Neural cell (in vitro differentiated cells): ENCODE measurements around the gene ABL2. TPM values are rescaled to one million over a fixed set of nuclear protein-coding genes. Genes with fewer than 3 reads are reported as not detected.
"Not testable (repeated sequence)": the region's sequence is repeated elsewhere in the genome, so short reads cannot be mapped to it uniquely, and the experiment has no call there.

Source experiments
- H2AFZ ChIP-seq: fragments of 200-600, 300-800 bp; sonication (generic), shearing (Covaris generic); 2 replicates; pipeline ENCODE4 v1.6.0; 2014; ENCODE audit warnings: low read depth, mild to moderate bottlenecking, antibody characterized with exemption, low read length, moderate library complexity
- H3F3A ChIP-seq: fragments of 200-600 bp; shearing (Covaris generic); 2 replicates; pipeline ENCODE4 v1.6.1; 2016; ENCODE audit warnings: mild to moderate bottlenecking, moderate library complexity, mixed read lengths, antibody characterized with exemption, low read length; ENCODE audit not compliant: insufficient read depth, poor library complexity, severe bottlenecking
- H3K27ac ChIP-seq: fragments of 200-600, 300-800 bp; sonication (generic), shearing (Covaris generic); 2 replicates; pipeline ENCODE4 v1.5.1; 2014; ENCODE audit warnings: mild to moderate bottlenecking, low read length, moderate library complexity
- H3K27me3 ChIP-seq: fragments of 300-800, 200-600 bp; sonication (generic), shearing (Covaris generic); 2 replicates; pipeline ENCODE4 v1.6.0; 2014; ENCODE audit warnings: mild to moderate bottlenecking, low read depth, low read length, moderate library complexity; ENCODE audit not compliant: insufficient read depth
- H3K36me3 ChIP-seq: fragments of 300-800, 200-600 bp; sonication (generic), shearing (Covaris generic); 2 replicates; pipeline ENCODE4 v1.5.1; 2014; ENCODE audit warnings: mild to moderate bottlenecking, antibody characterized with exemption, low read length, moderate library complexity; ENCODE audit not compliant: insufficient read depth
- H3K4me2 ChIP-seq: fragments of 300-800, 200-600 bp; sonication (generic), shearing (Covaris generic); 2 replicates; pipeline ENCODE4 v1.6.0; 2014; ENCODE audit warnings: mild to moderate bottlenecking, low read length
- H3K4me3 ChIP-seq: fragments of 300-800, 200-600 bp; sonication (generic), shearing (Covaris generic); 2 replicates; pipeline ENCODE4 v1.5.1; 2014; ENCODE audit warnings: mild to moderate bottlenecking, low read length, moderate library complexity
- H3K79me2 ChIP-seq: fragments of 200-600 bp; shearing (Covaris generic); replicated peaks from 2 replicates; pipeline ENCODE4 v1.6.0; 2014; ENCODE audit warnings: mild to moderate bottlenecking, low read length, moderate library complexity; ENCODE audit not compliant: insufficient read depth
- H3K9ac ChIP-seq: fragments of 300-800, 200-600 bp; sonication (generic), shearing (Covaris generic); 2 replicates; pipeline ENCODE4 v1.6.1; 2016; ENCODE audit warnings: mild to moderate bottlenecking, low read length, mixed read lengths
- H3K9me2 ChIP-seq: fragments of 200-600 bp; shearing (Covaris generic); 2 replicates; pipeline ENCODE4 v1.6.1; 2016; ENCODE audit warnings: mild to moderate bottlenecking, low read length, mixed read lengths; ENCODE audit not compliant: insufficient read depth
- H3K9me3 ChIP-seq: fragments of 200-600, 300-800 bp; sonication (generic), shearing (Covaris generic); 2 replicates; pipeline ENCODE4 v1.6.1; 2016; ENCODE audit warnings: mild to moderate bottlenecking, mixed run types, low read length, moderate library complexity, mixed read lengths
- H4K20me1 ChIP-seq: fragments of 200-600 bp; shearing (Covaris generic); 2 replicates; pipeline ENCODE4 v1.6.1; 2016; ENCODE audit warnings: mild to moderate bottlenecking, mixed run types; ENCODE audit not compliant: insufficient read depth
- CTCF ChIP-seq: fragments of 450-650 bp; IDR thresholded peaks from 2 replicates; pipeline ENCODE4 v1.5.1; 2014; ENCODE audit warnings: antibody characterized with exemption, mild to moderate bottlenecking, moderate library complexity; ENCODE audit not compliant: poor library complexity, severe bottlenecking
- EP300 ChIP-seq: fragments of 450-650 bp; conservative IDR thresholded peaks from 2 replicates; pipeline ENCODE4 v1.6.1; 2014; ENCODE audit warnings: antibody characterized with exemption, mild to moderate bottlenecking, moderate library complexity; ENCODE audit not compliant: poor library complexity, severe bottlenecking
- EZH2 ChIP-seq: fragments of 200-600, 300-800 bp; shearing (Covaris generic), sonication (generic); IDR thresholded peaks from 2 replicates; pipeline ENCODE4 v1.6.1; 2014; ENCODE audit warnings: antibody characterized with exemption, low read length, borderline replicate concordance, mild to moderate bottlenecking; ENCODE audit not compliant: insufficient read depth, poor library complexity, severe bottlenecking
- MXI1 ChIP-seq: fragments of 450-650 bp; conservative IDR thresholded peaks from 2 replicates; pipeline ENCODE4 v1.6.1; 2014; ENCODE audit warnings: antibody characterized with exemption, mild to moderate bottlenecking; ENCODE audit not compliant: poor library complexity, severe bottlenecking
- POLR2AphosphoS5 ChIP-seq: IDR thresholded peaks from 2 replicates; pipeline ENCODE4 v1.6.1; 2012
- RAD21 ChIP-seq: fragments of 450-650 bp; conservative IDR thresholded peaks from 2 replicates; pipeline ENCODE4 v1.6.1; 2014; ENCODE audit warnings: antibody characterized with exemption, mild to moderate bottlenecking, moderate library complexity
- REST ChIP-seq: IDR thresholded peaks from 2 replicates; pipeline ENCODE4 v1.6.1; 2012; ENCODE audit warnings: borderline replicate concordance
- SMC3 ChIP-seq: fragments of 450-650 bp; conservative IDR thresholded peaks from 2 replicates; pipeline ENCODE4 v1.6.1; 2014; ENCODE audit warnings: antibody characterized with exemption, mild to moderate bottlenecking, moderate library complexity; ENCODE audit not compliant: poor library complexity
- TAF1 ChIP-seq: IDR thresholded peaks from 2 replicates; pipeline ENCODE4 v1.6.1; 2012; ENCODE audit warnings: low read depth
- polyA plus RNA-seq: library from polyadenylated mRNA; depleted of rRNA; stranded (reverse); fragments of >200 nt; gene quantifications from 2 replicates; pipeline ENCODE4 v1.2.3, GENCODE V29; 2014

ABL2 gene
- polyA plus RNA-seq, 1 donor from 2014 or later = 9.8 TPM

- Histone ChIP-seq H3K27me3 (no peaks in the 10 kb centered on the region), H3K36me3 (no peaks in the 10 kb centered on the region), H3F3A (no peaks in the 10 kb centered on the region), H4K20me1 (no peaks in the 10 kb centered on the region), H3K4me2 (no peak overlapping the region), H3K9ac (no peak overlapping the region), H3K4me3 (no peak overlapping the region), H2AFZ (no peak overlapping the region), H3K79me2 (peaks cover 2% of the 10 kb centered on the region), H3K9me2 (no peaks in the 10 kb centered on the region), H3K27ac (no peak overlapping the region), H3K9me3 (no peaks in the 10 kb centered on the region)
- TF ChIP-seq POLR2AphosphoS5 (no peak), SMC3 (no peak), RAD21 (no peak), EP300 (no peak), EZH2 (no peak), REST (no peak), TAF1 (no peak), CTCF (no peak), MXI1 (no peak)
Observed at GRCh38 chr1:179141592-179142251, 87.8 kb downstream of the ABL2 start.

- H4K20me1 ChIP-seq, H2AFZ ChIP-seq: not testable (repeated sequence)
Observed at GRCh38 chr1:179138755-179139154, 90.7 kb downstream of the ABL2 start.

More at GRCh38 chr1:179138755-179139154, 90.7 kb downstream of the ABL2 start:
- H3K36me3 ChIP-seq, H3F3A ChIP-seq, H3K4me3 ChIP-seq, H3K27me3 ChIP-seq, H3K4me2 ChIP-seq, H3K9me2 ChIP-seq, H3K79me2 ChIP-seq, H3K9me3 ChIP-seq, H3K9ac ChIP-seq, H3K27ac ChIP-seq: not testable (repeated sequence)
